H1 (cell line): ENCODE data around the gene FGFBP2. TPM values are rescaled to one million over a fixed set of nuclear protein-coding genes. Genes with fewer than 3 reads are reported as not detected.

ENCODE experiments used
- CTCF ChIA-PET: fragments of 300-600 bp; sonication (Branson Sonifier 250); formaldehyde crosslinking; loops from one replicate; lab custom pipeline; 2021; ENCODE audit not compliant: partially characterized antibody; lab: Charles Lee
- POLR2A ChIA-PET: fragments of 300-600 bp; sonication (Branson Sonifier 250); formaldehyde crosslinking; loops from one replicate; lab custom pipeline; 2021; ENCODE audit warnings: inconsistent platforms; ENCODE audit not compliant: partially characterized antibody; lab: Charles Lee
- DNase-seq, 2 experiments: peaks; one replicate each; pipeline versions ENCODE4 v3.0.0 to v3.0.0-alpha.2; 2010 to 2022; ENCODE audit warnings: low spot score in 2 of 2, low read depth in 1 of 2, mixed read lengths in 1 of 2
- FAIRE-seq: peaks from 2 replicates; lab custom pipeline; 2011; peaks lifted over from hg19 to GRCh38; lab: Jason Lieb, UNC
- H2AFZ ChIP-seq: 2 replicates; pipeline ENCODE4 v1.8.1; 2012; ENCODE audit warnings: low read length, inconsistent platforms
- H2AK5ac ChIP-seq: 2 replicates; pipeline ENCODE4 v1.6.1; 2013; ENCODE audit warnings: low read depth, low read length
- H2BK120ac ChIP-seq: replicated peaks from 2 replicates; pipeline ENCODE3; 2013; ENCODE audit warnings: low read depth, low read length, inconsistent platforms
- H2BK12ac ChIP-seq: 2 replicates; pipeline ENCODE4 v1.6.1; 2013; ENCODE audit warnings: low read depth, low read length
- H2BK15ac ChIP-seq: 2 replicates; pipeline ENCODE4 v1.6.1; 2013; ENCODE audit warnings: low read length
- H2BK20ac ChIP-seq: 2 replicates; pipeline ENCODE4 v1.6.1; 2013; ENCODE audit warnings: low read length
- H2BK5ac ChIP-seq: 2 replicates; pipeline ENCODE4 v1.6.1; 2013; ENCODE audit warnings: low read depth, low read length
- H3K14ac ChIP-seq: 2 replicates; pipeline ENCODE4 v1.6.1; 2013; ENCODE audit warnings: inconsistent platforms; ENCODE audit not compliant: insufficient read length
- H3K18ac ChIP-seq: 2 replicates; pipeline ENCODE4 v1.6.1; 2013; ENCODE audit warnings: low read length; ENCODE audit errors: extremely low read depth
- H3K23ac ChIP-seq: 2 replicates; pipeline ENCODE4 v1.6.1; 2013; ENCODE audit warnings: inconsistent platforms; ENCODE audit not compliant: insufficient read length
- H3K23me2 ChIP-seq: 2 replicates; pipeline ENCODE4 v1.6.1; 2013; ENCODE audit warnings: low read depth, low read length
- H3K27ac ChIP-seq: 2 replicates; pipeline ENCODE4 v1.6.1; 2011; ENCODE audit warnings: low read depth, low read length, inconsistent platforms
- H3K27me3 ChIP-seq, 4 experiments: replicated peaks in 1 of 4; 1 replicate in 1 of 4; 2 replicates in 3 of 4; pipeline versions ENCODE4 v1.6.1 to v1.8.1; 2011 to 2013; ENCODE audit warnings: low read length in 3 of 4, mild to moderate bottlenecking in 3 of 4, inconsistent platforms in 2 of 4, mixed read lengths in 2 of 4, moderate library complexity in 1 of 4; ENCODE audit not compliant: control insufficient read depth in 3 of 4, insufficient read depth in 3 of 4; ENCODE audit errors: extremely low read depth in 1 of 4
- H3K36me3 ChIP-seq, 4 experiments: 2 replicates each; pipeline versions ENCODE4 v1.6.1 to v1.8.1; 2011 to 2013; ENCODE audit warnings: mild to moderate bottlenecking in 4 of 4, low read length in 3 of 4, moderate library complexity in 2 of 4, control low read depth in 1 of 4, inconsistent platforms in 1 of 4; ENCODE audit not compliant: insufficient read depth in 4 of 4, control insufficient read depth in 2 of 4
- H3K4ac ChIP-seq: replicated peaks from 2 replicates; pipeline ENCODE3; 2013; ENCODE audit warnings: low read length, low read depth, mixed read lengths, inconsistent platforms; ENCODE audit not compliant: insufficient read length
- H3K4me1 ChIP-seq, 4 experiments: replicated peaks in 1 of 4; 1 replicate in 1 of 4; 2 replicates in 3 of 4; pipeline versions ENCODE4 v1.6.1 to v1.8.1; 2011 to 2013; ENCODE audit warnings: low read length in 3 of 4, inconsistent platforms in 2 of 4, mixed read lengths in 1 of 4; ENCODE audit not compliant: insufficient read depth in 4 of 4, control insufficient read depth in 3 of 4
- H3K4me2 ChIP-seq, 2 experiments: 2 replicates each; pipeline versions ENCODE4 v1.6.1 to v1.8.1; 2011 to 2013; ENCODE audit warnings: low read depth in 2 of 2, low read length in 2 of 2, control low read depth in 1 of 2, inconsistent platforms in 1 of 2, mild to moderate bottlenecking in 1 of 2; ENCODE audit not compliant: insufficient read depth in 1 of 2
- H3K4me3 ChIP-seq, 4 experiments: fragments of 200-600, 300-600 bp in 1 of 4; sonication (generic), shearing (Covaris generic), sonication (Bioruptor Twin) in 1 of 4; 2 replicates each; pipeline versions ENCODE4 v1.5.1 to v1.8.1; 2011 to 2016; ENCODE audit warnings: low read length in 4 of 4, low read depth in 3 of 4, control low read depth in 2 of 4, inconsistent platforms in 2 of 4, mild to moderate bottlenecking in 2 of 4, mixed read lengths in 1 of 4, moderate library complexity in 1 of 4; ENCODE audit not compliant: insufficient read depth in 2 of 4; ENCODE audit errors: extremely low read depth in 1 of 4
- H3K56ac ChIP-seq: replicated peaks from 2 replicates; pipeline ENCODE3; 2013; ENCODE audit warnings: low read depth, mild to moderate bottlenecking, mixed read lengths, low read length, inconsistent platforms; ENCODE audit not compliant: insufficient read length
- H3K79me1 ChIP-seq: 2 replicates; pipeline ENCODE4 v1.6.1; 2013; ENCODE audit warnings: low read depth, low read length, control low read depth
- H3K79me2 ChIP-seq, 2 experiments: 2 replicates each; pipeline versions ENCODE4 v1.6.1 to v1.8.1; 2012 to 2013; ENCODE audit warnings: low read length in 2 of 2, mild to moderate bottlenecking in 2 of 2, inconsistent platforms in 1 of 2; ENCODE audit not compliant: insufficient read depth in 2 of 2, control insufficient read depth in 1 of 2
- H3K9ac ChIP-seq, 4 experiments: replicated peaks in 1 of 4; 1 replicate in 1 of 4; 2 replicates in 3 of 4; pipeline versions ENCODE4 v1.6.1 to v1.8.1; 2011 to 2013; ENCODE audit warnings: low read depth in 3 of 4, low read length in 3 of 4, control low read depth in 2 of 4, mild to moderate bottlenecking in 2 of 4, moderate library complexity in 2 of 4, inconsistent platforms in 1 of 4; ENCODE audit errors: extremely low read depth in 1 of 4
- H3K9me3 ChIP-seq, 2 experiments: 2 replicates each; pipeline versions ENCODE4 v1.6.1 to v1.8.1; 2012 to 2013; ENCODE audit warnings: mild to moderate bottlenecking in 2 of 2, moderate library complexity in 2 of 2, control low read depth in 1 of 2, inconsistent platforms in 1 of 2, low read depth in 1 of 2, low read length in 1 of 2, mixed read lengths in 1 of 2; ENCODE audit not compliant: insufficient read depth in 2 of 2
- H4K20me1 ChIP-seq, 2 experiments: replicated peaks in 1 of 2; 2 replicates each; pipeline versions ENCODE3 to v1.8.1; 2011 to 2013; ENCODE audit warnings: inconsistent platforms in 2 of 2, low read length in 2 of 2, mild to moderate bottlenecking in 1 of 2; ENCODE audit not compliant: insufficient read depth in 2 of 2, control insufficient read depth in 1 of 2
- H4K5ac ChIP-seq: 2 replicates; pipeline ENCODE4 v1.6.1; 2013; ENCODE audit warnings: low read length, low read depth, mixed read lengths, inconsistent platforms; ENCODE audit not compliant: insufficient read length
- H4K8ac ChIP-seq: 2 replicates; pipeline ENCODE4 v1.8.0; 2013; ENCODE audit warnings: mild to moderate bottlenecking, moderate library complexity, low read length, inconsistent platforms; ENCODE audit not compliant: insufficient read depth; ENCODE audit errors: extremely low read depth
- H4K91ac ChIP-seq: replicated peaks from 2 replicates; pipeline ENCODE3; 2013; ENCODE audit warnings: low read length, mixed read lengths, inconsistent platforms; ENCODE audit not compliant: insufficient read length
- ASH2L ChIP-seq: fragments of 200-600, 300-600 bp; sonication (generic); IDR thresholded peaks from one replicate; pipeline ENCODE4 v1.7.1; 2017; ENCODE audit warnings: low read length
- ATF3 ChIP-seq: IDR thresholded peaks from 2 replicates; pipeline ENCODE4 v1.6.1; 2011; ENCODE audit warnings: low read depth, mild to moderate bottlenecking, low read length; ENCODE audit not compliant: insufficient read depth
- CBX5 ChIP-seq: fragments of 300-800, 300-1000 bp; sonication (generic); IDR thresholded peaks from 2 replicates; pipeline ENCODE4 v1.7.1; 2016; ENCODE audit warnings: antibody characterized with exemption, low read length, low read depth
- EZH2 ChIP-seq: fragments of 200-600 bp; sonication (generic); IDR thresholded peaks from 2 replicates; pipeline ENCODE4 v1.7.1; 2012; ENCODE audit warnings: low read depth, mild to moderate bottlenecking, moderate library complexity, low read length, inconsistent platforms; ENCODE audit not compliant: severe bottlenecking
- JUN ChIP-seq: IDR thresholded peaks from 2 replicates; pipeline ENCODE4 v1.6.1; 2011; ENCODE audit warnings: low read depth, mild to moderate bottlenecking, improper control_type of control experiment, low read length
- KDM5A ChIP-seq: fragments of 200-600 bp; IDR thresholded peaks from 2 replicates; pipeline ENCODE4 v1.7.1; 2012; ENCODE audit warnings: mild to moderate bottlenecking, low read length, inconsistent platforms, mixed read lengths
- POLR2A ChIP-seq, 2 experiments: IDR thresholded peaks; 1 replicate in 1 of 2; 2 replicates in 1 of 2; pipeline ENCODE4 v1.6.1; 2011; ENCODE audit warnings: low read depth in 2 of 2, low read length in 2 of 2, mild to moderate bottlenecking in 2 of 2; ENCODE audit errors: control extremely low read depth in 1 of 2
- RFX5 ChIP-seq: IDR thresholded peaks from 2 replicates; pipeline ENCODE4 v1.6.1; 2011; ENCODE audit warnings: low read depth, low read length, improper control_type of control experiment, borderline replicate concordance
- RNF2 ChIP-seq: fragments of 200-900, 300-1000 bp; sonication (generic); IDR thresholded peaks from 2 replicates; pipeline ENCODE4 v1.7.1; 2016; ENCODE audit warnings: borderline replicate concordance, low read depth, mild to moderate bottlenecking, antibody characterized with exemption, low read length; ENCODE audit not compliant: poor library complexity, severe bottlenecking; ENCODE audit errors: missing control alignments
- SIN3A ChIP-seq, 2 experiments: IDR thresholded peaks in 1 of 2; conservative IDR thresholded peaks in 1 of 2; 2 replicates each; pipeline ENCODE4 v1.6.1; 2011 to 2012; ENCODE audit warnings: low read length in 2 of 2, improper control_type of control experiment in 1 of 2, low read depth in 1 of 2, mild to moderate bottlenecking in 1 of 2
- SIRT6 ChIP-seq: IDR thresholded peaks from one replicate; pipeline ENCODE4 v1.7.1; 2012; ENCODE audit warnings: low read length, inconsistent platforms
- TAF7 ChIP-seq: optimal IDR thresholded peaks from 2 replicates; pipeline ENCODE3; 2011; ENCODE audit warnings: low read depth, mild to moderate bottlenecking, inconsistent platforms, low read length, moderate library complexity, borderline replicate concordance
- TCF12 ChIP-seq: IDR thresholded peaks from 2 replicates; pipeline ENCODE4 v1.6.1; 2011; ENCODE audit warnings: low read depth, mild to moderate bottlenecking, low read length
- WGBS, 2 experiments: shearing (Covaris generic) in 1 of 2; methylation state at CpG; one replicate each; pipeline versions ENCODE4 v1.1.6 to v1.1.7; 2013 to 2015; ENCODE audit warnings: low lambda C conversion rate in 2 of 2, mixed read lengths in 2 of 2, inconsistent platforms in 1 of 2, low coverage in 1 of 2, missing lambda C conversion rate in 1 of 2; ENCODE audit not compliant: insufficient replicate concordance in 2 of 2, insufficient coverage in 1 of 2, insufficient read length in 1 of 2; ENCODE audit errors: extremely low coverage in 1 of 2, missing lambda C conversion rate in 1 of 2; 5-methylcytosine and 5-hydroxymethylcytosine counted together
- polyA plus RNA-seq, 7 experiments: library from polyadenylated mRNA; depleted of rRNA in 3 of 7; stranded (reverse) in 5 of 7; unstranded in 2 of 7; fragments of >200 nt in 5 of 7; fragments of 200-250 nt in 2 of 7; gene quantifications; 1 replicate in 5 of 7; 2 replicates in 1 of 7; 4 replicates in 1 of 7; pipeline versions ENCODE4 v1.2.1 to v1.2.3, GENCODE V29; 2011 to 2013; ENCODE audit warnings: missing spikeins in 2 of 7, mixed read lengths in 2 of 7
- total RNA-seq: library from RNA; stranded (reverse); fragmentation: NEBNext Ultra II Directional; extraction: Animal tissue kit (Norgen Biotek cat#: 25700); gene quantifications from 2 replicates; pipeline ENCODE4 v1.2.1, GENCODE V29; 2021

The FGFBP2 gene
- total and polyA plus RNA-seq, 2 of the 8 experiments (the other 6 are each of a cell fraction or from before 2014, with no cell fraction given), result 0.15 TPM; not detected in 1

- Histone ChIP-seq H3K4ac (no peak overlapping the region), H3K23me2 (0 out of 2 replicates have a peak, but pooled peaks cover under 1% of the 10 kb centered on the region), H4K20me1 (peaks cover 0 to under 1% of the 10 kb centered on the region in 2 experiments), H3K9ac (no peak overlapping the region), H3K4me2 (no peak overlapping the region), H3K27ac (no peak overlapping the region), H3K4me1 (no peaks in the 10 kb centered on the region), H2AFZ (no peak overlapping the region), H3K79me1 (no peaks in the 10 kb centered on the region), H4K5ac (no peak overlapping the region), H2BK120ac (no peak overlapping the region), H4K8ac (no peak overlapping the region), H2BK12ac (no peak overlapping the region), H3K18ac (no peak overlapping the region), H2BK20ac (no peak overlapping the region), H3K14ac (no peak overlapping the region), H3K27me3 (no peaks in the 10 kb centered on the region), H3K23ac (no peak overlapping the region), H3K79me2 (no peaks in the 10 kb centered on the region), H3K9me3 (no peaks in the 10 kb centered on the region), H2BK5ac (no peak overlapping the region), H2AK5ac (no peak overlapping the region), H2BK15ac (no peak overlapping the region), H4K91ac (no peak overlapping the region), H3K36me3 (no peaks in the 10 kb centered on the region), H3K4me3 (no peak overlapping the region), H3K56ac (no peak overlapping the region)
- no peak for FAIRE-seq
- ChIA-PET CTCF (interaction anchor here (3.0 to 3.1 kb wide), 3 partner anchors 10 to 140 kb away, joined by 8 to 15 read pairs (median 11); no protein-coding TSS in a partner anchor), POLR2A (no interaction called here)
- DNase-seq, result no peak
- WGBS, 2 experiments, result 89% methylated on average over 1 of the region's 1 CpG; no CpG with 5 or more reads in 1 of the 2 experiments
- no peak for TF ChIP-seq SIRT6
- TF ChIP-seq POLR2A (IDR thresholded peaks at IDR 0.05; ENCODE audit: control extremely low read depth in 1 of 2, low read depth in 2 of 2, low read length in 2 of 2), result no peak
- no peak for TF ChIP-seq RNF2
- TF ChIP-seq TAF7, result no peak
- TF ChIP-seq RFX5, result no peak
- TF ChIP-seq EZH2, result no peak
- TF ChIP-seq CBX5, result no peak
- TF ChIP-seq SIN3A (conservative IDR thresholded peaks at IDR 0.05 in 1 of 2, IDR thresholded peaks at IDR 0.05 in 1 of 2; ENCODE audit: low read depth in 1 of 2, low read length in 2 of 2), result no peak
- TF ChIP-seq ASH2L, result no peak
- TF ChIP-seq ATF3, result no peak
- no peak for TF ChIP-seq JUN
- TF ChIP-seq KDM5A, result no peak
- no peak for TF ChIP-seq TCF12
Observed at GRCh38 chr4:15945516-15945915, 17.5 kb downstream of the FGFBP2 start.
